GM19438 (cell line): ENCODE results near the gene TBCD.

ENCODE experiments used
- ATAC-seq: cut with Tn5 transposase; IDR thresholded peaks from one replicate; pipeline ENCODE4 v1.9.1; 2021; ENCODE audit warnings: low read depth; ENCODE audit not compliant: unreplicated experiment

The TBCD gene

DNA sequence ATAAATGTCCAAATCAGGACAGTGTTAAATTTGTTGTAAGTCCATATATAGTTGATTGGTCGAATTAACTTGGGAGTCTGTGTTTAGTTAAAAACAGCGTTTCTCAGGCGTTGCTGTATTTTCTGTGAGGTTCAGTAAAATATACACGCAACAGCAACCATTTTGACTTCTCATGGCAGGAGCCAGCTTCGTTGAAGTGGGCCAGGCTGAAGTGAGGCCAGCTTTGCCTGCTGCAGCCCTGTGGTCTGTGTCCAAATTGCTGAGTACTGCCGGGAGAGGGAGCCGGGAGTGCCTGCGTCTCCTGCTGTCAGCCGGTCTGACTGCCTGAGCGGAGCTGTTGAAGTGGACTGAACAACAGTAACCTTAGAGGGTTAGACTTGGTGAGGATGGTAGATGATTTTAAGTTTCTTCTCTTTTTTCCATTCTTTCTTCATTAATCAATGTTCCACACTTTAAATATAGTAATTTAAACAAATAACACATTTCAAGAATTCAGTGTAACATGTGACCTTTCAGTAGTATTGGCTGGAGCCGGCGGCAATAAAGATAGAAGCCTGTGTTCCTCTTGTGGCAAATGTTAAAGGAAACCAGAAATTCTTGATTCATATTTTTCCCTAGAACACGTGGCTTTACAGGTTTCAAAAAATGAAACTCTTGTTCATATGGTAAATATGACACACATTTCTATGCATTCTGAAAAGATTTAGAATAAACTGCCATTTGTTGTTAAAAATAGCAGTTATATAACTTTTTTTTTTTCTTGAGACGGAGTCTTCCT is 124.9 kb downstream of the TBCD start:
- ATAC-seq, result no peak

DNA sequence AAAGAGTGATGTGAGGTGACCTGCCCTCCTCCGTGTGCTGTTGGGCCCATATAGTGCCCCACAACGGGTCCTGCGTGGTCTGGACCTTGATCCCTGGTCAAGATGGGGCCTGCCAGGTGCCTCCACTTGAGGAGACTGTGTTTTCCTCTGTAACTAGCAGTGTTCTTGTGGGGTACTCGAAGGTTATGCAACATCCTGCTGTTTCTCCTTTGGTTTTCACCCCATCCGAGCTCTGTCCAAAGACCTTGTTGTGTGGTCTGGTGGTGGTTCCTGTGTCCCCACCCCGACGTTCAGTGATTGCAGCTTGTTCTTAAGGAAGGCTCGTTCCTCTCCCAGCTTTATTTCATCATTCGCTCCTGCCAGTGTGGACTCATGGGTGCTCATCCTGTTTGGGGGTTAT is 126.7 kb downstream of the TBCD start:
- ATAC-seq, result no peak

DNA sequence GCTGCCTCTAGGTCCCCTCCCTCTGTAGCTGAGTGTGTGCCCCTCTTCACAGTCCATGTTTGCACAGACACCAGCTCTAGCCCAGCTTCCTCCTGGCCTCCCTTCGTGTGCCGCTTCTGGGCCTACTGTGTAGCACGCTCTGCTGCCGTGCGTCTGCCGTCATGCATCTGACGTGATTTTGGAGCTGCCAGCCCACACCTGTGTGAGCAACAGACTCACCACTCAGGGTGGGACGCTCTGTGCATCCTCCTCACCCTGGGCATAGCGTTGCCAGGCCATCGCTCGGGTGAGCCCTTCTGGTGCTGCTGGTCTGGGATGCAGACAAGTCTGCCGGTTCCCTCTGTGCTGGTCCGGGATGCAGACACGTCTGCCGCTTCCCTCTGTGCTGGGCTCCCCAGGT is 127.4 kb downstream of the TBCD start:
- no peak for ATAC-seq

DNA sequence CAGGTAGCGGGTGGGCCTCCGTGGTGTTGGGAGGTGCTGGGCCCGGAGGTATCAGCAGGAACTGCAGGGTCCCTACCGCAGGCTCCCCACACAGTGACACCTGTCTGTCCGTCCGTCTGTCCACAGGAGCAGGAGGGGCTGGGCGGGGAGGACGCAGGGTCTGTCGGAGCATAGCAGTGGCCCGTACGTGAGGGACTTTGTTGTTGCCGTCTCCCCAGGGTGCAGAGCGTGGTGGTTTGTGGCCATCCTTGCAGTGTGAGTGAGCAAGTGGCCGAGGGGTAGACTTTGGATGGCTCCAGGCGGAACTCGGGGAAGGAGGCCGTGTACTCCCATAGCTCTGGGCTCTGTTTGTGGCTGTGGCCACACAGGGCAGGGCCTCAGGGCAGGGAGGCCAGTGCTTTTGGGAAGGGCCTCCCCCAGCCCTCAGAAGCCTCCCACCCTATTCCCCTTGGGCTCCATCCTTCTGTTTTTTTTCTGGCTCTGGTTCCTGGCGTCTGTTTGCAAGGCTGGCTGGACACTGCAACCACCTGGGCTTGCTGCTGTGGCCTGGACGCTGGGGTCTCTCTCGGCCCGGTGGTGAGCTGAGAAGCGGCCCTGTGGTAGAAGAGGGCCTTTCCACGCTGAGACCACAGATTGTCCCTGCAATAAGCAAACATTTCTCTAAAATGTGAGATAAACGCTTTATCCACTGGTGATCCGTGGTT is 128.9 kb downstream of the TBCD start:
- ATAC-seq, result no peak

DNA sequence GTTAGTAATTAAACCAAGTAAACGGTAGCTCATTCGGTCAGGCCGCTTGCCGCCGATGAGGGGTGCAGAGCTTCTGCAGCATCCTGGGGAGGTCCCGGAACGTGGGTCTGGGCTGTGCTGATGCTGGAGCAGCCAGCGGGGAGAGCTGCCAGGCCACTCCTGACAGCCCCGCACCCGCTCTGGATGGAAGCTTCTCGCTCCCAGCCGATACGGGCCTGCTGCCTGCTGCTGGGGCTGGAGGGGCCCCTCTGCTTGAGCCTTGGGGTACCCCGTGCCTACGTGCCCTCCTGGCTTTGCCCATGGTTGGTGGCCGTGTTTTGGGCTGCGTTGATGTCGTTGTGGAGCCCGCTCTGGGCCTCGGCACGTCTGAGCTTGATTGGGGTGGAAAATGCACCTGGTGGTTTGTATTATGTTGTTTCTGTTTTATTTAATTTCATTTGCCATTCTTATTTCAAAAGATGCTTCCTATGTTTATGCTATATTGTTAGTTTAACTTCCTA is 129.5 kb downstream of the TBCD start:
- ATAC-seq, result no peak

DNA sequence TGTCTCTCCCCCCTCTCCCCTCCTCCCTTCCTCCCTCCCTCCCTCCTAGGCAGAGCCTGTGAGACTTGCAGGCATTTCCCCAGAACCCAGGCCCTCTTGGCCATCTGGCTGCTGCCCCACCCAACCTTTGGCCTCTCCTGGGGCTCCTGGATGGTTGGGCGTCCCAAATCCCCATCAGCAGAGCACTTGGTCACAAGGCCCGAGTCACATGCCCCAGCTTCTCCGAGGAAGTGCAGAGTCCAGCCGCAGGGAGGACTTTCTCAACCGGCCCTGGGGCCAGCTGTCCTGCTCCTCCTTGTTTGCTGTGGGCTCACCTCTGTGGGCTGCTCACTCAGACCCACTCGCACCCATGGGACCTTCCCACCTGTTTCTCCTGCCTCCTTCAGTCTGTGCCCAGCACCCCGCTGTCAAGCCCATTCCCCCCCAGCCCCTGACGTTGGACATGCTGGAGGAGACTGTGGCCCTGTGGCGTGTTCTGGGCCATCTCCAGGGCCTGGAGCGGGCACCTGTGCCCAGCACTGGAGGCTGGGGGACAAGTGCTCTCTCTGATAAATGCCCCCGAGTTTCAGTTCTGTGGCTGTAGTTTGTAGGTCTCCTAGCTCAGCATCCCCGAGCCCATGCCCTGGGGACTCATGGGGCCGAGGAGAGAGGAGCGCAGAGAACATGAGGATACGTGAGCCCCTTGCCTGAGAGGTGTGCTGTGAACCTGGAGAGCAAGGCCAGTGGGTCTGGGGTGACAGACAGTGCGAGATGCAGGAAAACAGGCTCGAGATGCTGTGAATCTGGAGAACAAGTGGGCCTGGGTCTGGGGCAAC is 130.2 kb downstream of the TBCD start:
- no peak for ATAC-seq

DNA sequence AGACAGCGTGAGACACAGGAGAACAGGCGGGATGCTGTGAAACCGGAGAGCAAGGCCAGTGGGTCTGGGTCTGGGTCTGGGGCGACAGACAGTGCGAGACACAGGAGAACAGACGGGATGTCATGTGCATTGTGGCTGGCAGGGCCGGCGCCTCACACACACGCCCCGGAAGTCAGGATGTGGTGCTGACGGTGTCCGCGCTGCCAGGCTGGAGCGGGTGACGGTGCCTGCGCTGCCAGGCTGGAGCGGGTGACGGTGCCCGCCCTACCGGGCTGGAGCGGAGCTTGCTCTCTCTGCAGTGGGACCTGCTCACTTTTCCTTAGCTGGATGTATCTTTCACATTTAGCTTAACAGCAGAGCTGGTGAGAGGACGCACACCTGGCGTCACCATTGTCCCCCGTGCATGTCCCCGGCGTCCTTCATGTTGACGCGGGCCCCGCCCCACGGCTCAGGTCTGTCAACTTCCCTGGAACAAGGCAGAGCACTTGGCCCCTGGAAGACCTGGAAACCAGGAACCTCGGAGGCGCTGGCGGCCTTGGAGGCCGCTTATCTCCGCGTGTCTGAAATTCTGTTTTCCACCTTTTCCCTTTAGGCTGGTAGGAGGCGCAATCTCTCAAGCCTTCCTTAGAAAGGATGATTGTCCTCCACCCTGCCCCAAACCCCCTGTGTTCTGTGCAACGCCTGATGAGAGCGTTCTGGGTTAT is 131.0 kb downstream of the TBCD start:
- no peak for ATAC-seq

DNA sequence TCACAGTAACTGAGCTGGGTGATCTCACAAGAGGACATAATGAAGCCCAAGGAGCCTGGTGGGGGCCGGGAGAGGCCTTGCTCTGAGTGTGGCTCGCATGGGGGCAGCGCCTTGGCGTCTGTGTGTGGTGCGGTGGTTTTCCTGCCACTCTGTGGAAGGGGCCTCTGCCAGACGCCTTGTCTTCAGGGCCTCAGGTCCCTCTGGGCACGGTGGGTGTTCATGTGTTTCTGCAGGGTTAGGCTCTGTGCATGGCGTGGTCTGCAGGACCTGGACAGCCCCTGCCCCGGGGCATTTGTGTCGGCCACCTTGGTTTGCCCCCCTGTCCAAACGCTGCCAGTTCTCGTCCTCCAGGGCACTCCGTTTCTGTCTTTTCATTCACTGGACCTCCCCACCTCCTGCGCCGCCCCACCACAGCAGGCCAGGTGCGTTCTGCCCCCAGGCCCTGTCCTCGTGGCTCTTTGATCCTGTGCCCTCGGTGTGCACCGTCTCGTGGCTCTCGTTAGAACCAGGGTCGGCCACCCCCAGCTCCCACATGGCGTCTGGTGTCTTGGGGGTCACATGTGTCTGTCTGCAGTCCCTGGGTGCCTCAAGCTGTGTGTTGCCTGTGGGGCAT is 131.7 kb downstream of the TBCD start:
- ATAC-seq, result no peak

DNA sequence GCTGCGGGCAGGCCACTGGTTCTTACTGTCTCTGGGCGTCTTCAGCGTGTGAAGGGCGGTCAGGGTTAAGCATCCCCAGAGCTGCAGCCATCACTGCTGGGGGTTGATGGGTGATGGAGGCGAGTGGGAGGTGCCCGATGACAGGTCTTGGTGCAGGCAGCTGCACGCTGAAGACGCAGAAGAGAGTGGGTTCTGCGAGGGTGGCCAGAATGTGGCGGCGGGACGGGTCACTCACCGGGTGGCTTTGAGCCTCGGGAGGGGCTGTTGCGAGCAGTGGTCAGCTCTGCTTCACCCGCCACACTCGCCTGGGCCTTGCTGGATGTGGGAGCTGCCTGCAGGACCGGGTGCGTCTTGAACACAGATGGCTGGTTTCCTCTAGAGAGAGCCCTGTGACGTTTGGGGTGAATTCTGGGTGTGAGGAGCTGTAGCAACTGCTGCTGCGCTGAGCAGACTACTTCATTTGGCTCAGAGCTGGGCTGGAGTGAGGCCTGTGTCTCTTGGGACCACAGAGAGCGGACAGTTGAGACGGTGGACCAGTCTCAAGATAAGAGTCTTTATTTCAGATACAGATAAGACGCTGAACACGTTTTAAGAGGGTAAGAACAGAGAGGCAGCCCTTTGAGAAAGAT is 132.6 kb downstream of the TBCD start:
- no peak for ATAC-seq

DNA sequence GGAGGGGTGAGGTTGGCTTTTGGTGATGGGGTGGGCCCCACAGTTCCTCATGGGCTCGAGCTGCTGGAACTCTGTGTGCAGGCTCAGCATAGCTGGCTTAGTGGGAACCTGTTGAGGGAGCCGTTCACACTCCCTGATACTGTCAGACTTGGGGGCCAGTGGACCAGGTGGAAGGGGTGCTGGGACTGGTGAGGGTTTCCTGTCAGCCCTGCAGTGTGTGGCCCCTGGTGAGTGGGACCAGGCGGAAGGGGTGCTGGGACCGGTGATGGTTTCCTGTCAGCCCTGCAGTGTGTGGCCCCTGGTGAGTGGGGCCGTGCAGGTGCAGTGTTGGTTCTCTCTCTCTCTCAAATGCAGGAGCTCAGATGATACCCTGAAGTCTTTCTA is 133.1 kb downstream of the TBCD start:
- ATAC-seq, result no peak

DNA sequence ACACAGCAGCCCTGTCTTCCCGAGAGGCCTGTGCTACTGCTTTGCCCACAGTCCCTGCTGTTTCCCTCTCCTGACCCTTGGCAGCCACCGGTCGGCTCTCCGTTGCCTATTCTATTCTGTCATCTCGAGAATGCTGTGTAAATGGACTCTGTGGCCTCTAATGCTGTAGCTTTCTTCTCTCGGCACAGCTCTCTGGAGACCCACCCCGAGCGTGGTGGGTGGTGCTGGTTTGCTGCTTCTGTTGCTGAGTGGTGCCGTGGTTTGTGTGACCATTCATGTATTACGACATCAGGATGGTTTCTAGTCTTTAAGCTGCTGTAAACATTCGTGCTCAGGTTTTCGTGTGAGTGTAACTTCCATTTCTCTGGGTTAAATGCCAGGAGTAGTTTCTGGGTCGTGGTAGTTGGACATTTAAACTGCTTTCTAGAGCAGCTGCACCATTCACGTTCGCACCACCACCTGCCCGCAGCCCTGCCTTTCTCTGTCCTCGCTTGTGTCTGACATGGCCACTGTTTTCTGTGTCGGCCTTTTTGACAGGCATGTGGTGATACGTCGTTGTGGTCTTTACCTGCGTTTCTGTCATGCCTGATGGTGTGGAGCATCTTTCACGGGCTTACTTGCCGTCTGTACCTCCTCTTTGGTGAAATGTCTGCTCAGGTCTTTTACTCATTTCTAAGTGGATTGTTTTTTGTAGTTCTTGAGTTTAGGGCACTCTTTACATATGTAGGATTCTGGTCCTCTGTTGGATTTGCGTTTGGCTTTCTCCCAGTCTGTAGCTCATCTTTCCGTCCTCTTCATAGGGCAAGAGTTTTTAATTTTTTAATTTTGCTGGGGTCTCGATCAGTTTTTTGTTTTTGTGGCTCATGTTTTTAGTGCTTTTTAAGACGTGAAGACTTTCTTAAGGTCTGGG is 135.6 kb downstream of the TBCD start:
- ATAC-seq, result no peak

DNA sequence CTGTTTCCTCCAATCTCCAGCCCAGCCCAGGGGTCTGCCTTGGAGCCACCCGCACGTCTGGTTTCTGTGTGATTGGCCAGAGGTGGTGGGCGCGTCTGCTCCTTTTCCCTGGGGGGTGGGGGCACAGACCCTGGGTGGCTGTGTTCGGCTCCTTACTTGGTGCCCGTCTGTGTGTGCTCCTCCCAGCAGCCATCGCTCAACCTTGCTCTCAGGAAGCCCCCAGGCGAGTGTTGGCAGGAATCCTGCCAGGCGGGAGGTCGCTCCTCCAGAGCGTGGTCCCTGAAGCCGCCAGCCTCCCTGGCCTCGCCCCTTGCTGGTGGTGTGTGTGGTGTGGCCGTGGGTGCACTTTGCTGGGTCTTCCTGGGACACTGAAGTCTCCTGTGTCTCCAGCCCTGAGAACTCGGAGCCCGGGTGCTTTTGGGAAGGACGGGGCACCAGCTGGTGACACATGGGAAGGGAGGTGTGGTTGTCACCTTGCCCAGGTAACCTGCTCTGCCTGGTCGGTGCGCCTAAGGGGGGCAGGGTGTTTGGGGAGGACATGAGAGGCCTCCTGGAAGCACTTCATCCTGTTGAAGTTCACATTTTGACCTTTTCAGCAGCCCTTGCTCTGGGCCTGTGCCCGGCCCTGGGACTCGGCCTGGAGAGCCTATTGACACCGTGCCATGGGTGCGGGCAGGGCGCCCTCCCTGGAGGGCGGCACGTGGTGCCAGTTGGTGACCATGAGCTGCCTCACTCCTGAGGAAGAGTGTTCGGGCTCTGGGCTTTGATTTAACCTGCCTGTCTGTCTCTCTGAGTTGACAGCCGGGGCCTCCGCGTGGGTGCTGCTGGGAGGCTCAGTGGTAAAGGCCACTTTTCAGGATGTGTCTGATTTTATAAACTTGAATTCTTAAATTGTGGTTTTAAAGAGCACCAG is 137.0 kb downstream of the TBCD start:
- no peak for ATAC-seq

DNA sequence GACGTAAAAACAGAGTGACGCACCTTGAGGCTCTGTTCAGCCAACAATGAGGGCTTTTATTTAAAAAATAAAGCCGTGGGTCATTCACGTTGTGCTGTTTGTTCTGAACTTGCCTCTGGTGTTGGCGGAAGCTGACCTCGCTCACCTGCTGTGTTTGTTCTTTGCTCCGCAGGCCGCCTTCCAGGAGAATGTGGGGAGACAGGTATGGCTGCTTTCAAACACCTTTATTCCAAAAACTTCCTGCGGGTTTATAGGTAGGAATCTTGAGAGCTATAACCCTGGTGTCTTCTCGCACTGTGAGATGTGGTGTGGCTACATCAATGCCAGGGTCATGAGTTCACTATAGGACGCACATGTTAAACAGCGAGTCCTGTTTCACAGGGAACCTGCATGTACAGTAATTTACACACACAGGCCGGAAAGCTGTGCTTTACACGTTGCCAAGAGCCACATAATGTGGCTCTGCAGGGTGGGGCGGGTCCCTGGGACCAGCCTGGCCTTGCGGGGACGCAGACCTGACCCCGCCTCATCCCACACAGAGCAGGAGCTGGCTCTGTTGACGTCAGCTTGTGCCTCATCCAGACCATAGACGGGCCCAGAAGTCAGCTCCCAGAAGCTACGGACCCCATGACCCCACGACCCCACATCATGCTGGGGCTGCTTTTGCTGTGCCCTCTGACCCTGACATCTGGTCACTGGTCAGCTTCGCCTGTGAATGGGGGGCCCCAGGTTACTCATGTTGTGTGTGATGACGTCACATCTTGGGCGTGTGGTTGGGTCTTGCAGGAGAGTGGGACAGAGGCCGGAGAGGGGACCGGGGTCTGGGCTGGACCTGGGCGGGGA is 137.9 kb downstream of the TBCD start:
- no peak for ATAC-seq

DNA sequence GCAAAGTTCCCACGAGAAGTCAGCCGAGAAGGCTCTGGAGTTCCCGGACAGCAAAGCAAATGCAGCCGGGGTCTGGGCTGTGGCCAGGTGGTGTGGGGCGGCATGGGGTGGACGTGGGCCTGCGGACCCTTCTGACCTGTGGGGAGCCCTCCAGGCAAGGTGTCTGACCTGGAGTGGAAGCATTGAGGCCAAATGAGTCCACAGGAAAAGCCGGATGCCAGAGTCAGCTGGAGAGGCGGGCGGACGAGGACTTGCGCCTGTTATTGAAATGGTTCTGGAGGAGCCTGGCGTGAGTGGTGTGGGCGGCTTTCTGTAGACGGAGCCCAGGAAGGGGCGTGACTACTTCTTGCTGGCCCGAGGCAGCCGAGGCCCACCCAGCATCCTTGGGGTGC is 138.5 kb downstream of the TBCD start:
- no peak for ATAC-seq

DNA sequence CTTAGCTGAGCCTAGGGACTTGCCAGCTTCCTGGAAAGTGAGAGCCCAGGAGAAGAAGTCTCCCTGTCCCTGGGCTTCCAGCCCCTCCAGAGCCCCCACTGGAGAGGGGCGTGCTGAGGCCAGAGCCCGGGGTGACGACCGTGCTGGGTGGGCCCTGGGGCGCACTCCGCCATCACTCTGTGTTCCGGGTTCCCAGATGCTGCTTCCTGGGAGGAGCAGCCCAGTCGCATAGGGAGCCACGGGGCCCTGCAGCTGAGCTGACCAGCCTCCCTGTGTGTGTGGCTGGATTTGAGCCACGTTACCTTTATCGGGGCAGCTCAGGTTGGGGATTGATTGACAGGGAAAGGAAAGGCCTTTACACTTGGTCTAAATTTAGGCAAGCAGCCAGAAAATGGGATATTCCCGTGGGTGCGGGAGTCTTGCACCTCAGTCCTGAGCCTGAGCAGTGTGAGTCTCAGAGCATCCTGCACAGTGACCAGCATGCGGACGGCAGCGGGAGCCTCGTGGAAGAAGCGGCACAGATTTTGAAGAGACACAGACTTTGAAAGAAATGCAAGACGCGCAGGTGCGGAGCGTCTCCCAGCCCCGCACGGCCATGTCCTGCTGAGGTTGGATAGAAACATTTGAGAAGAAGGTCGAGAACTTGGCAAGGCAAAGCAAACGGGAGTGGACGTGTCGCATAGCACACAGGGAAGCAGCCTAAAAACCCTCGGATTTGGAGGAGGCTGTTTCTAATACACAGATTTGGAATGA is 139.2 kb downstream of the TBCD start:
- ATAC-seq, result no peak

DNA sequence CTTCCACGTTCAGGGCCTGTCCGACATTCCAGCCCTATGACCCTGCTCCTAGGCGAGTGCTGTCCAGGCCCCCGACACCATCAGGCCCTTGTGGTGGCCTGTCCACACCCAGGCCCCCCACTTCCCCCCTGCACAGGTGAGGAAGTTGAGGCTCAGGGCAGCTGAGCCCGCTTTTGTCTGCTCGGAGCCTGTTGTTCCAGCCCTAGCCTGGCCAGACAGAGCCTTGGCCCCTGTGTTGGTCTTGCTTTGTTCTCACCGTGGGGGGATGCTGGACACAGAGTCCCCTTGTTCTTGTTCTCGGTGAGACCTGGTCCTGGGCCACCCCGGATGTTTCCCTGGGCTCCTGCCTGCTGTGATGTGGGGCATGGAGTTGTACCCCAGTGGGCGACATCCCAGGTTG is 140.0 kb downstream of the TBCD start:
- ATAC-seq, result no peak
